ENCODE measurements around the gene HLA-G.

DNA sequence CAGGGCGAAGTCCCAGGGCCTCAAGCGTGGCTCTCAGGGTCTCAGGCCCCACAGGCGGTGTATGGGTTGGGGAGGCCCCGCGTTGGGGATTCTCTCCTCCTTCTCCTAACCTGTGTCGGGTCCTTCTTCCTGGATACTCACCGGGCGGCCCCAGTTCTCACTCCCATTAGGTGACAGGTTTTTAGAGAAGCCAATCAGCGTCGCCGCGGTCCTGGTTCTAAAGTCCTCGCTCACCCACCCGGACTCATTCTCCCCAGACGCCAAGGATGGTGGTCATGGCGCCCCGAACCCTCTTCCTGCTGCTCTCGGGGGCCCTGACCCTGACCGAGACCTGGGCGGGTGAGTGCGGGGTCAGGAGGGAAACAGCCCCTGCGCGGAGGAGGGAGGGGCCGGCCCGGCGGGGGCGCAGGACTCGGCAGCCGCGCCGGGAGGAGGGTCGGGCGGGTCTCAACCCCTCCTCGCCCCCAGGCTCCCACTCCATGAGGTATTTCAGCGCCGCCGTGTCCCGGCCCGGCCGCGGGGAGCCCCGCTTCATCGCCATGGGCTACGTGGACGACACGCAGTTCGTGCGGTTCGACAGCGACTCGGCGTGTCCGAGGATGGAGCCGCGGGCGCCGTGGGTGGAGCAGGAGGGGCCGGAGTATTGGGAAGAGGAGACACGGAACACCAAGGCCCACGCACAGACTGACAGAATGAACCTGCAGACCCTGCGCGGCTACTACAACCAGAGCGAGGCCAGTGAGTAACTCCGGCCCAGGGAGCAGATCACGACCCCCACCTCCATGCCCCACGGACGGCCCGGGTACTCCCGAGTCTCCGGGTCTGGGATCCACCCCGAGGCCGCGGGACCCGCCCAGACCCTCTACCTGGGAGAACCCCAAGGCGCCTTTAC, at the start of gene HLA-G:
- TF ChIP-seq, protein P1, sequence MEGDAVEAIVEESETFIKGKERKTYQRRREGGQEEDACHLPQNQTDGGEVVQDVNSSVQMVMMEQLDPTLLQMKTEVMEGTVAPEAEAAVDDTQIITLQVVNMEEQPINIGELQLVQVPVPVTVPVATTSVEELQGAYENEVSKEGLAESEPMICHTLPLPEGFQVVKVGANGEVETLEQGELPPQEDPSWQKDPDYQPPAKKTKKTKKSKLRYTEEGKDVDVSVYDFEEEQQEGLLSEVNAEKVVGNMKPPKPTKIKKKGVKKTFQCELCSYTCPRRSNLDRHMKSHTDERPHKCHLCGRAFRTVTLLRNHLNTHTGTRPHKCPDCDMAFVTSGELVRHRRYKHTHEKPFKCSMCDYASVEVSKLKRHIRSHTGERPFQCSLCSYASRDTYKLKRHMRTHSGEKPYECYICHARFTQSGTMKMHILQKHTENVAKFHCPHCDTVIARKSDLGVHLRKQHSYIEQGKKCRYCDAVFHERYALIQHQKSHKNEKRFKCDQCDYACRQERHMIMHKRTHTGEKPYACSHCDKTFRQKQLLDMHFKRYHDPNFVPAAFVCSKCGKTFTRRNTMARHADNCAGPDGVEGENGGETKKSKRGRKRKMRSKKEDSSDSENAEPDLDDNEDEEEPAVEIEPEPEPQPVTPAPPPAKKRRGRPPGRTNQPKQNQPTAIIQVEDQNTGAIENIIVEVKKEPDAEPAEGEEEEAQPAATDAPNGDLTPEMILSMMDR (conservative IDR thresholded peaks at IDR 0.05; ENCODE audit: low read depth, low read length): no peak
- TF ChIP-seq POLR2A (IDR thresholded peaks at IDR 0.05; ENCODE audit: low read depth, low read length) (no peak), RFX5 (IDR thresholded peaks at IDR 0.05; ENCODE audit: low read depth, low read length) (no peak)

Data from IMR-90 (cell line).